ENCODE data around the gene TTYH3. TPM values are rescaled to one million over a fixed set of nuclear protein-coding genes. Genes with fewer than 3 reads are reported as not detected.

The TTYH3 gene
- total RNA-seq, 6 experiments from 2014 or later: 117 to 147 (median 123) TPM

DNA sequence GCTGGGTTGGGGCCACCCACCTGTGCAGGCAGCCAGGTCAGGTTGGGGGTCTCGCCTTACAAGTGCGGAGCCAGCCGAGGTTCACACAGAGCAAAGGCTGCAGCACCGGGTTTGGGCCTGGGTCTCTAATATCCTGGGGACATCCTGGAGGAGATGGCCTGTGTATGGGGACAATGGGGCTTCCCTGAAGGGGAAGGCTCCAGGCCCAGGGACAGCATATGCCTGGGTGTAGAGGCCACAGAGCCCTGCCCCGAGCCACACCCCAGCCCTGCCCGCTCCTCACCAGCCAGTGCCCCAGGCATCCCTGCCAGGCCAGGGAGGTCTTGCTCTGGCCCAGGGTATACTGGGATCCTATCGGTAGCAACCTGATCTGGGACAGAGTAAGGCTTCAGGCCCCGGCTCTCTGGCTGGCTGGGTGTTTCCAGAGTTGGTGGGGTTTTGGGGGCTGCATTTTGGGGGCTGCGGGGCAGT lies 9.1 kb downstream of the TTYH3 start:
- Mint-ChIP-seq H3K4me3 (peak overlapping the region; percentile 66), H3K27ac (peak overlapping the region; percentile 94), H3K36me3 (ENCODE audit: low read depth) (peaks cover 5% of the 10 kb centered on the region; the same call in 1 of the 2 replicates), H3K9me3 (no peaks in the 10 kb centered on the region), H3K27me3 (ENCODE audit: insufficient read depth) (no peaks in the 10 kb centered on the region; the same call in 1 of the 2 replicates), H3K4me1 (ENCODE audit: low read depth) (peaks cover 43% of the 10 kb centered on the region)
- no peak for DNase-seq
- TF ChIP-seq CTCF (IDR thresholded peaks at IDR 0.05): no peak

GRCh38 chr7:2641406-2642393 lies 9.9 kb downstream of the TTYH3 start:
- Mint-ChIP-seq H3K27me3 (ENCODE audit: insufficient read depth) (no peaks in the 10 kb centered on the region; the same call in 1 of the 2 replicates), H3K4me1 (ENCODE audit: low read depth) (peaks cover 35% of the 10 kb centered on the region), H3K4me3 (peak overlapping the region; percentile 66), H3K36me3 (ENCODE audit: low read depth) (no peaks in the 10 kb centered on the region), H3K9me3 (no peaks in the 10 kb centered on the region), H3K27ac (peak overlapping the region; percentile 94)
- TF ChIP-seq CTCF (IDR thresholded peaks at IDR 0.05): no peak
- peak; percentile 97 for DNase-seq

- TF ChIP-seq CTCF (IDR thresholded peaks at IDR 0.05): peak; percentile 38; the same call in 1 of the 2 replicates
- H3K4me1 Mint-ChIP-seq (ENCODE audit: low read depth): peaks cover 25% of the 10 kb centered on the region
- no peaks in the 10 kb centered on the region; the same call in 1 of the 2 replicates for H3K27me3 Mint-ChIP-seq (ENCODE audit: insufficient read depth)
- H3K9me3 Mint-ChIP-seq: no peaks in the 10 kb centered on the region
- H3K36me3 Mint-ChIP-seq (ENCODE audit: low read depth): no peaks in the 10 kb centered on the region
- no peak overlapping the region for H3K4me3 Mint-ChIP-seq
- no peak overlapping the region for H3K27ac Mint-ChIP-seq
- no peak for DNase-seq
Observed at GRCh38 chr7:2643386-2644219, 11.8 kb downstream of the TTYH3 start.

DNA sequence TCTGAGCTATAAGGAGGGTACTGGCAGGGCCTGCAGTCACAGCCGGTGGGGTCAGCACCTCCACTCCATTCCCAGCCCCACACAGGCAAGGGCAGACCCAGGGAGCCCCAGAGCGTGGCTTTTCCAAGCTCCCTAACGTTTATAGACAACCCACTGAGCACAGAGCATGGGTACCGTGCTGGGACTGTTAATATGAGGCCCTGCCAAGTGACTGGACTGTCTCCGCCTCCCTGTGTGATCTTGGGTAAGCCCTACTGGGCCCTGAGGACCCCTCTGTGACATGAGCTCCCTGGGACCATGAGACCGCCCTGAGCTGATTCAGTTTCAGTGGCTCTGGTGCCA lies 12.4 kb downstream of the TTYH3 start:
- Mint-ChIP-seq H3K27ac (no peak overlapping the region), H3K9me3 (no peaks in the 10 kb centered on the region), H3K4me1 (ENCODE audit: low read depth) (peaks cover 25% of the 10 kb centered on the region), H3K4me3 (no peak overlapping the region), H3K27me3 (ENCODE audit: insufficient read depth) (no peaks in the 10 kb centered on the region; the same call in 1 of the 2 replicates), H3K36me3 (ENCODE audit: low read depth) (no peaks in the 10 kb centered on the region)
- TF ChIP-seq CTCF (IDR thresholded peaks at IDR 0.05): no peak
- no peak for DNase-seq

DNA sequence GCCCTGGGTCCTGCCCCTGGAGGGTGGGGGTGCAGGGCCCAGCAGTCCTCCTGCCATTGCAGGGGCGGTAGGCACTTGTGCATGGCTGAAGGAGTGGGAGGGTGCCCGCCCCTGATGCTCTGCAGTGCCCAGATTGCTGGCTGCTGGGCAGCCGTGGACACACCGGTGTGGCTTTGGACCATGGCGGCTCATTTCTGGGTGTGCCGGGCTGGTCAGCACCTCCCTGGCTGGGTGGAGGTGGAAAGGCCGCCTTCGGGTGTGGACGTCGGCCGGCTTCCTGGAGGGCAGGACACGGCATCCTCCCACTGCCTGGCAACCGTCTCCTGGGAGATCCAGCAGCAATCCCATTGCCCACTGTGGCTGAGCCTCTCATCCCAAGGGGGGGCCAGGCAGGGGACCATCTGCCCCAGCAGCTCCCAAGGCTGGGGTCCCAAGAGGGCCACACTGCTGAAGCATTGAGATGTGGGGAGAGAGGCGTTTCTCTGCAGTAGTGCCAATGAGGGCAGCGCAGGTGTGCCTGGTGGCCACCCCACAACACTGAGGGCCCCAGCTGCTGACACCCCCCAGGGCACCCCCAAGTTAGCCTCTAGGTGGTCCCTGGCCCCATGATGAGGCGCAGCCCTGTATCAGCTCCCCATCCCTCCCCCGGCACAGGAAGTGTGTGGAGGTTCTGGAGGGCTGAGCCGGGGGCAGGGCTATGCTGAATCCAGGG lies 12.9 kb downstream of the TTYH3 start:
- peak overlapping the region; percentile 71; the same call in 1 of the 2 replicates for H3K27ac Mint-ChIP-seq
- H3K4me3 Mint-ChIP-seq: no peak overlapping the region
- peaks cover 25% of the 10 kb centered on the region for H3K4me1 Mint-ChIP-seq (ENCODE audit: low read depth)
- no peaks in the 10 kb centered on the region for H3K36me3 Mint-ChIP-seq (ENCODE audit: low read depth)
- TF ChIP-seq CTCF (IDR thresholded peaks at IDR 0.05): no peak
- H3K9me3 Mint-ChIP-seq: no peaks in the 10 kb centered on the region
- DNase-seq: no peak
- no peaks in the 10 kb centered on the region; the same call in 1 of the 2 replicates for H3K27me3 Mint-ChIP-seq (ENCODE audit: insufficient read depth)
